Upper lobe of right lung (tissue), 1 donor: ENCODE data around the gene TMEM30B. TPM values are rescaled to one million over a fixed set of nuclear protein-coding genes. Genes with fewer than 3 reads are reported as not detected.

Source experiments
- ATAC-seq: fragments of 200-7000 bp; cut with Tn5 transposase; one replicate; pipeline ENCODE4 v1.9.1; 2020; ENCODE audit warnings: mild to moderate bottlenecking, moderate library complexity
- DNase-seq: peaks from one replicate; pipeline ENCODE4 v3.0.0-alpha.2; 2020
- H3K27ac ChIP-seq: fragments of 200-600 bp; one replicate; pipeline ENCODE4 v1.8.0; 2022
- H3K27me3 ChIP-seq: fragments of 200-600 bp; one replicate; pipeline ENCODE4 v1.8.0; 2022; ENCODE audit warnings: mild to moderate bottlenecking
- H3K36me3 ChIP-seq: fragments of 200-600 bp; one replicate; pipeline ENCODE4 v1.8.0; 2022
- H3K4me1 ChIP-seq: fragments of 200-600 bp; one replicate; pipeline ENCODE4 v1.8.0; 2022
- H3K4me3 ChIP-seq: fragments of 200-600 bp; one replicate; pipeline ENCODE4 v1.8.0; 2022; ENCODE audit warnings: mild to moderate bottlenecking
- H3K9me3 ChIP-seq: fragments of 200-600 bp; one replicate; pipeline ENCODE4 v1.8.0; 2022
- CTCF ChIP-seq: fragments of 200-600 bp; IDR thresholded peaks from one replicate; pipeline ENCODE4 v1.8.0; 2022; ENCODE audit warnings: antibody characterized with exemption
- intact Hi-C: fragments of 100-400 bp; cut with DNase I; formaldehyde crosslinking; loops from one replicate; pipeline ENCODE4 v1.11.0; 2022
- long read RNA-seq: library from polyadenylated mRNA; unstranded; transcript quantifications from one replicate; pipeline ENCODE4 v2.0.0, GENCODE V29; 2021
- total RNA-seq: library from RNA; stranded (reverse); fragmentation: NEBNext Ultra II Directional; extraction: Animal tissue kit (Norgen Biotek cat#: 25700); gene quantifications from one replicate; pipeline ENCODE4 v1.2.1, GENCODE V29; 2021
- donor health status: DM: no; HTN: yes; CAD: no; lungs with severe emphysema.

TMEM30B gene, protein sequence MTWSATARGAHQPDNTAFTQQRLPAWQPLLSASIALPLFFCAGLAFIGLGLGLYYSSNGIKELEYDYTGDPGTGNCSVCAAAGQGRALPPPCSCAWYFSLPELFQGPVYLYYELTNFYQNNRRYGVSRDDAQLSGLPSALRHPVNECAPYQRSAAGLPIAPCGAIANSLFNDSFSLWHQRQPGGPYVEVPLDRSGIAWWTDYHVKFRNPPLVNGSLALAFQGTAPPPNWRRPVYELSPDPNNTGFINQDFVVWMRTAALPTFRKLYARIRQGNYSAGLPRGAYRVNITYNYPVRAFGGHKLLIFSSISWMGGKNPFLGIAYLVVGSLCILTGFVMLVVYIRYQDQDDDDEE
- 22.5 TPM for total RNA-seq
- long read RNA-seq, full-length matches to known transcripts = 174 of 174 reads
- long read RNA-seq, partial matches to known transcripts = 0 of 174 reads
- long read RNA-seq, other reads (novel, unspliced or antisense) = 0 of 174 reads

DNA sequence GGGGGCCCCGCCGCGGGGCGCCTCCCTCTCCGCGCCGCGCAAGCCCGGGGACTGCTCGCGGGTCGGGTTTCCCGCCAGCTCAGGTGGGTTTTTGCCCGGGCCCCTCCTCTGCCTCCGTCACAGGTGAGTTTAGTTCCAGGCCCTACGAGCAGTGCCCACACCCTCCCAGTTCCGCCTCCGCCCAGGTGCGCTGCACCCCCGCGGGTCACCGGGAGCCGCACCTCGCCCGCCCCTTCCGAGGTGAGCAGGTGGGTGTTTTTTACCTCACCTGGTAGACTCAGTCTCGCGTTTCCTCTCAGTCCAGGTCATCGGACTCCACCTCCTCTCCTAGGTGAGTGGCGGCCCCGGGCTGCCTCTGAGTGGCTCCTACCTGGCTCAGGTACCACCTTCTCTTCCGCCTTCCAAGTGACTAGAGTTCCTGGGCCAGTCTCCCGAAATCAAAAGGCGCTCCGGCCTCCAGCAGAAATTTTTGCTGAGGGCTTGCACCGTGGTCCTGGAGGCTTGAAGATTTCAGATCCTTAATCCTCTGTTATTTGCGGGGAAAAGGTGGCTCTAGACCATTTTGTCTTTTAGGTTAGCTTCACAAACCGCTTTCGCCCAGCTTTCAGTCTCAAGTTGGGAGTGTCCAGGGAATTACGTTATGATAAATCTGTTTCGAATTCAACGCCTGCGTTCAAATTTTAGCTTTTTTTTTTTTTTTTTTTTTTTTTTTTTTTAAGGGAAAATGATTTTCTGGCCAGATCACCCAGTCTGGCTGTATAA, at the start of gene TMEM30B:
Gene TMEM30B (minus strand): TSS at position 153 of the 762 bp plus-strand sequence. CDS start 191 bp downstream, outside the sequence.
- DNase-seq = peak; percentile 95
- peak; percentile 95 for ATAC-seq
- Histone ChIP-seq H3K4me1 (no peaks in the 10 kb centered on the region), H3K27ac (peak within 1 kb of the TSS; percentile 97), H3K4me3 (peak within 1 kb of the TSS; percentile 66), H3K9me3 (no peaks in the 10 kb centered on the region), H3K27me3 (no peaks in the 10 kb centered on the region), H3K36me3 (no peaks in the 10 kb centered on the region)
- no peak for TF ChIP-seq CTCF
- intact Hi-C loops = no loop called here

GRCh38 chr14:61330511-61330910, 49.4 kb upstream of the TMEM30B start:
- H3K4me1 ChIP-seq = peaks cover 51% of the 10 kb centered on the region
- peak overlapping the region; percentile 53 for H3K27ac ChIP-seq
- intact Hi-C loops = loop anchor here (10.0 kb wide), 1 partner anchor 114 kb away; no protein-coding TSS in a partner anchor
- H3K36me3 ChIP-seq = no peaks in the 10 kb centered on the region
- no peak overlapping the region for H3K4me3 ChIP-seq
- no peak for TF ChIP-seq CTCF
- no peaks in the 10 kb centered on the region for H3K9me3 ChIP-seq
- ATAC-seq (no peak), DNase-seq (no peak)
- no peaks in the 10 kb centered on the region for H3K27me3 ChIP-seq

- intact Hi-C loops = loop anchor here (10.0 kb wide), 1 partner anchor 115 kb away; no protein-coding TSS in a partner anchor
- H3K27me3 ChIP-seq = no peaks in the 10 kb centered on the region
- peak overlapping the region; percentile 53 for H3K27ac ChIP-seq
- no peaks in the 10 kb centered on the region for H3K9me3 ChIP-seq
- no peak overlapping the region for H3K4me3 ChIP-seq
- ATAC-seq (peak; percentile 71), DNase-seq (no peak)
- TF ChIP-seq CTCF = no peak
- H3K36me3 ChIP-seq = no peaks in the 10 kb centered on the region
- H3K4me1 ChIP-seq = peaks cover 51% of the 10 kb centered on the region
These were observed 48.4 kb upstream of the TMEM30B start for GRCh38 chr14:61329478-61330051.

DNA sequence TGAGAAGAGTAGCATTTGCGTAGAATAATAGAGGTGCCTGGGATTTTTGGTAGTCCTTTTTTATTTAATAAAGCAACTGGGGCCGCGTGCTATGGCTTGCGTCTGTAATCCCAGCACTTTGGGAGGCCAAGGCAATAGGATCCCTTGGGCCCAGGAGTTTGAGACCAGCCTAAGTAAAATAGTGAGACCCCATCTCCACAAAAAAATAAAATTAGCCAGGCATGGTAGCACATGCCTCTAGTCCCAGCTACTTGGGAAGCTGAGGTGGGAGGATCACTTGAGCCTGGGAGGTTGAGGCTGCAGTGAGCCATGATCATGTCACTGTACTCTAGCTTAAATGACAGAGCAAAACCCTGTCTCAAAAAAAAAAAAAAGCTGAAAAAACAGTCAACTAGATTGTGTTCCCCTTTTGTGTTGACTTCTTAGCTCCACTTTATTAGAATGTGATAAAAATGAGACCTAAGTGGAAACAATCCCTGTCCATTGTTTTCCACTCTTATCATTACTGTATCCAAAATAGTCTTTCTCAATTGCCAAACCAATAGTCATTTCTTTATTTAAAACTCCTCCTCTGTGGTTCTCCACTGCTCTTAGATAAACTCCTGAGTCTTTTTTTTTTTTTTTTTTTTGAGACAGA, 47.6 kb upstream of the TMEM30B start:
- ATAC-seq (no peak), DNase-seq (no peak)
- intact Hi-C loops = no loop called here
- Histone ChIP-seq H3K9me3 (no peaks in the 10 kb centered on the region), H3K27ac (peak overlapping the region; percentile 65), H3K36me3 (no peaks in the 10 kb centered on the region), H3K4me3 (no peak overlapping the region), H3K4me1 (peaks cover 50% of the 10 kb centered on the region), H3K27me3 (no peaks in the 10 kb centered on the region)
- no peak for TF ChIP-seq CTCF

DNA sequence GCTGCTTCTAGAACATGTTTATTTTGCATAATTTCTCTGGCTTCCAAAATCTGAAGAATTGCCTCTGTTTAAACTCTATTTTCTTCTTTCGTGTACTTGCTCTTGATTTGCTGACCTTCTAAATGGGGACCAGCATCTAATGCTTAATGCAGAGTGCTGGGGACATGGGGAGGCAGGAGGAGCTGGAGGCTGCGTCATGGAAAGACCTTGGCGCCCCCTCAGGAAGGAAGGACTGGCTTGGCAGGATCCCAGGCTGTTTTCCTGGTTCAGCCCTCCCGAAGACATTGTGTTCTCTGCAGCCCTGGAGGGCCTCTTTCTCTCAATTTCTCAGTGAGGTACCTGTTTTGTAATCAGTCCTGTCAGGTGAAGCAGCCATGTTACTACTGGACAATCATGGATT, 45.7 kb upstream of the TMEM30B start:
- DNase-seq = peak; percentile 82
- no peak for TF ChIP-seq CTCF
- Histone ChIP-seq H3K27me3 (no peaks in the 10 kb centered on the region), H3K4me1 (peaks cover 41% of the 10 kb centered on the region), H3K4me3 (peak overlapping the region; percentile 9), H3K36me3 (no peaks in the 10 kb centered on the region), H3K9me3 (no peaks in the 10 kb centered on the region), H3K27ac (peak overlapping the region; percentile 81)
- intact Hi-C loops = no loop called here
- ATAC-seq = peak; percentile 73
